ENCODE results near the gene ZNF446.
"Not testable (repeated sequence)": the region's sequence is repeated elsewhere in the genome, so short reads cannot be mapped to it uniquely, and the experiment has no call there.

ZNF446 gene

GRCh38 chr19:58497634-58498170, 21.6 kb downstream of the ZNF446 start:
- TF ChIP-seq ZFX (IDR thresholded peaks at IDR 0.05; ENCODE audit: borderline replicate concordance): no peak
- TF ChIP-seq CTCF (IDR thresholded peaks at IDR 0.05): no peak
- H3K27ac ChIP-seq: peak overlapping the region; percentile 83; the same call in 1 of the 2 replicates

- no peak for TF ChIP-seq ZFX (IDR thresholded peaks at IDR 0.05; ENCODE audit: borderline replicate concordance)
- no peak for TF ChIP-seq CTCF (IDR thresholded peaks at IDR 0.05)
- H3K27ac ChIP-seq: peak overlapping the region; percentile 83
Observed at GRCh38 chr19:58498316-58499020, 22.3 kb downstream of the ZNF446 start.

GRCh38 chr19:58499021-58499927, 23.1 kb downstream of the ZNF446 start:
- TF ChIP-seq ZFX (IDR thresholded peaks at IDR 0.05; ENCODE audit: borderline replicate concordance): no peak
- 0 out of 2 replicates have a peak, but pooled peaks have one; percentile 16 for TF ChIP-seq CTCF (IDR thresholded peaks at IDR 0.05)
- peak overlapping the region; percentile 83 for H3K27ac ChIP-seq

GRCh38 chr19:58500242-58500641, 24.1 kb downstream of the ZNF446 start:
- TF ChIP-seq ZFX (IDR thresholded peaks at IDR 0.05; ENCODE audit: borderline replicate concordance): no peak
- TF ChIP-seq CTCF (IDR thresholded peaks at IDR 0.05): no peak
- no peak overlapping the region; the same call in 1 of the 2 replicates for H3K27ac ChIP-seq

- not testable (repeated sequence) for H3K27ac ChIP-seq
Observed at GRCh38 chr19:58507602-58508223, 31.6 kb downstream of the ZNF446 start.

- TF ChIP-seq ZFX (IDR thresholded peaks at IDR 0.05; ENCODE audit: borderline replicate concordance) (no peak), CTCF (IDR thresholded peaks at IDR 0.05) (no peak)
Observed at GRCh38 chr19:58509731-58510083, 33.6 kb downstream of the ZNF446 start.

GRCh38 chr19:58510084-58510862, 34.1 kb downstream of the ZNF446 start:
- H3K27ac ChIP-seq: no peak overlapping the region
- TF ChIP-seq CTCF (IDR thresholded peaks at IDR 0.05): no peak
- TF ChIP-seq ZFX (IDR thresholded peaks at IDR 0.05; ENCODE audit: borderline replicate concordance): no peak

More at GRCh38 chr19:58509731-58510083, 33.6 kb downstream of the ZNF446 start:
- no peak overlapping the region for H3K27ac ChIP-seq

All from 22Rv1 (cell line).